ENCODE results near the gene POU3F1. TPM values are rescaled to one million over a fixed set of nuclear protein-coding genes. Genes with fewer than 3 reads are reported as not detected.

Gene POU3F1
- total and polyA plus RNA-seq, 10 donors, result 0.07 to 0.60 (median 0.21) TPM; not detected in 3

Small RNA genes within 50 kb of the gene (microRNA-seq; reads per million reads assigned to microRNA genes)
- 0 to 0.72 (median 0.57) reads per million in 3 donors for gene MIR3659

Small RNA genes within 50 kb of the gene (small RNA-seq; reads per million reads assigned to genes)
- gene MIR3659, result 0 to 0.07 (median 0) reads per million in 4 donors

Other genes starting within 250 kb of the POU3F1 start
- gene C1orf122, start 239.0 kb downstream of the POU3F1 start, total RNA-seq, result 10 to 100 TPM; 15.9 to 31.1 (median 19.5) TPM
- gene C1orf122, start 239.0 kb downstream of the POU3F1 start, polyA plus RNA-seq, result 10 to 100 TPM; 18.1 to 38.5 (median 23.1) TPM
- gene YRDC, start 238.6 kb downstream of the POU3F1 start, total RNA-seq, result 10 to 100 TPM in 5 of 7 donors, 1 to 10 TPM in 2; 8.0 to 13.4 (median 10.9) TPM
- gene YRDC, start 238.6 kb downstream of the POU3F1 start, polyA plus RNA-seq, result 10 to 100 TPM in 1 of 3 donors, 1 to 10 TPM in 2; 7.5 to 12.2 (median 9.9) TPM
- 10 to 100 TPM in 6 of 7 donors, 1 to 10 TPM in 1; 9.3 to 49.8 (median 26.6) TPM for gene MTF1, start 187.2 kb downstream of the POU3F1 start, total RNA-seq
- gene MTF1, start 187.2 kb downstream of the POU3F1 start, polyA plus RNA-seq, result 1 to 10 TPM; 1.3 to 3.1 (median 1.5) TPM
- gene INPP5B, start 99.7 kb downstream of the POU3F1 start, total RNA-seq, result 10 to 100 TPM; 31.0 to 70.7 (median 45.0) TPM
- 10 to 100 TPM; 11.4 to 27.5 (median 19.0) TPM for gene INPP5B, start 99.7 kb downstream of the POU3F1 start, polyA plus RNA-seq
- gene SF3A3, start 56.8 kb downstream of the POU3F1 start, total RNA-seq, result 10 to 100 TPM; 44.5 to 64.3 (median 53.6) TPM
- 10 to 100 TPM; 19.7 to 24.9 (median 22.1) TPM for gene SF3A3, start 56.8 kb downstream of the POU3F1 start, polyA plus RNA-seq
- 10 to 100 TPM; 13.0 to 39.9 (median 19.5) TPM for gene FHL3, start 41.3 kb downstream of the POU3F1 start, total RNA-seq
- gene FHL3, start 41.3 kb downstream of the POU3F1 start, polyA plus RNA-seq, result 10 to 100 TPM in 1 of 3 donors, 1 to 10 TPM in 2; 8.6 to 14.0 (median 9.3) TPM
- gene UTP11, start 34.1 kb downstream of the POU3F1 start, total RNA-seq, result 10 to 100 TPM; 19.2 to 51.4 (median 23.7) TPM
- gene UTP11, start 34.1 kb downstream of the POU3F1 start, polyA plus RNA-seq, result 10 to 100 TPM; 12.5 to 21.0 (median 20.6) TPM

All from spleen (tissue), 11 donors.